Measurements from ENCODE around the gene SLC7A10. TPM values are rescaled to one million over a fixed set of nuclear protein-coding genes. Genes with fewer than 3 reads are reported as not detected.

Gene SLC7A10
- total RNA-seq = not detected

- ChIA-PET CTCF (no interaction called here), POLR2A (no interaction called here)
Observed at GRCh38 chr19:33225458-33225926, at the start of gene SLC7A10. Gene SLC7A10 (minus strand): TSS chr19:33225850. CDS start chr19:33225703, 147 bp downstream.

- CTCF ChIA-PET = interaction anchor here (1.5 kb wide), 1 partner anchor 28 kb away, joined by 4 read pairs; the partner anchor contains the start of gene CEBPA
- POLR2A ChIA-PET = no interaction called here
Observed at GRCh38 chr19:33274663-33275558, 49.3 kb upstream of the SLC7A10 start.

GRCh38 chr19:33273881-33274662 lies 48.4 kb upstream of the SLC7A10 start:
- ChIA-PET POLR2A (no interaction called here), CTCF (interaction anchor here (1.5 kb wide), 1 partner anchor 28 kb away, joined by 4 read pairs; the partner anchor contains the start of gene CEBPA)

GRCh38 chr19:33273065-33273736 lies 47.6 kb upstream of the SLC7A10 start:
- ChIA-PET POLR2A (no interaction called here), CTCF (no interaction called here)

GRCh38 chr19:33271246-33272021 lies 45.8 kb upstream of the SLC7A10 start:
- ChIA-PET POLR2A (no interaction called here), CTCF (no interaction called here)

GRCh38 chr19:33270769-33271168 lies 45.1 kb upstream of the SLC7A10 start:
- POLR2A ChIA-PET = no interaction called here
- CTCF ChIA-PET = no interaction called here

- POLR2A ChIA-PET = interaction anchor here (0.6 kb wide), 1 partner anchor 149 kb away, joined by 4 read pairs; no protein-coding TSS in a partner anchor
- CTCF ChIA-PET = no interaction called here
Observed at GRCh38 chr19:33269016-33269415, 43.4 kb upstream of the SLC7A10 start.

GRCh38 chr19:33268162-33268991 lies 42.7 kb upstream of the SLC7A10 start:
- ChIA-PET CTCF (interaction anchor here (0.8 kb wide), 1 partner anchor 103 kb away, joined by 3 read pairs; no protein-coding TSS in a partner anchor), POLR2A (interaction anchor here (0.6 kb wide), 1 partner anchor 150 kb away, joined by 4 read pairs; no protein-coding TSS in a partner anchor)

- ChIA-PET POLR2A (no interaction called here), CTCF (interaction anchor here (0.8 kb wide), 1 partner anchor 104 kb away, joined by 3 read pairs; no protein-coding TSS in a partner anchor)
Observed at GRCh38 chr19:33267706-33268105, 42.1 kb upstream of the SLC7A10 start.

GRCh38 chr19:33266974-33267484 lies 41.4 kb upstream of the SLC7A10 start:
- CTCF ChIA-PET = interaction anchor here (0.8 kb wide), 1 partner anchor 105 kb away, joined by 3 read pairs; no protein-coding TSS in a partner anchor

GRCh38 chr19:33264881-33265445 lies 39.3 kb upstream of the SLC7A10 start:
- ChIA-PET CTCF (interaction anchor here (0.8 kb wide), 1 partner anchor 9 kb away, joined by 3 read pairs; no protein-coding TSS in a partner anchor), POLR2A (interaction anchor here (0.7 kb wide), 1 partner anchor 293 kb away, joined by 4 read pairs; no protein-coding TSS in a partner anchor)

More at GRCh38 chr19:33266974-33267484, 41.4 kb upstream of the SLC7A10 start:
- POLR2A ChIA-PET = no interaction called here

GRCh38 chr19:33263325-33264023 lies 37.8 kb upstream of the SLC7A10 start:
- POLR2A ChIA-PET = no interaction called here
- CTCF ChIA-PET = no interaction called here

- ChIA-PET CTCF (interaction anchor here (0.6 kb wide), 1 partner anchor 873 kb away, joined by 3 read pairs; no protein-coding TSS in a partner anchor), POLR2A (no interaction called here)
Observed at GRCh38 chr19:33261511-33262189, 36.0 kb upstream of the SLC7A10 start.

GRCh38 chr19:33260628-33261418 lies 35.2 kb upstream of the SLC7A10 start:
- CTCF ChIA-PET = interaction anchor here (0.6 kb wide), 1 partner anchor 874 kb away, joined by 3 read pairs; no protein-coding TSS in a partner anchor
- POLR2A ChIA-PET = no interaction called here

GRCh38 chr19:33259539-33259938 lies 33.9 kb upstream of the SLC7A10 start:
- ChIA-PET CTCF (interaction anchor here (1.2 kb wide), 1 partner anchor 147 kb away, joined by 3 read pairs; no protein-coding TSS in a partner anchor), POLR2A (no interaction called here)
